ENCODE measurements around the gene CD72.
"Not testable (repeated sequence)": the region's sequence is repeated elsewhere in the genome, so short reads cannot be mapped to it uniquely, and the experiment has no call there.

Gene CD72

GRCh38 chr9:35615981-35616680 is 2.1 kb downstream of the CD72 start:
- Histone ChIP-seq H3K14ac (ENCODE audit: low read length) (no peak overlapping the region), H2BK5ac (ENCODE audit: low read depth, low read length, poor library complexity) (no peak overlapping the region), H2AFZ (ENCODE audit: insufficient read depth, low read length, poor library complexity) (no peak overlapping the region), H4K12ac (ENCODE audit: low read depth, low read length) (no peak overlapping the region), H3K9me3 (ENCODE audit: insufficient read depth, low read depth, low read length) (peaks cover 5% of the 10 kb centered on the region), H3K23ac (ENCODE audit: low read length) (no peak overlapping the region), H3K4me1 (ENCODE audit: control insufficient read depth in 1 of 2, insufficient read depth in 2 of 2, low read length in 2 of 2) (peaks cover 0 to 7% of the 10 kb centered on the region in 2 experiments), H3K27me3 (ENCODE audit: insufficient read depth, low read length) (peaks cover 11% of the 10 kb centered on the region), H4K91ac (ENCODE audit: low read depth, low read length) (no peak overlapping the region), H2BK12ac (ENCODE audit: low read length) (no peak overlapping the region), H3K4me3 (ENCODE audit: low read depth, low read length) (no peak overlapping the region), H3K27ac (ENCODE audit: low read depth, low read length) (no peak overlapping the region), H4K8ac (ENCODE audit: low read depth, low read length) (no peak overlapping the region), H3K18ac (ENCODE audit: low read length) (no peak overlapping the region), H3K79me2 (ENCODE audit: control insufficient read depth, insufficient read depth, low read length, poor library complexity) (no peaks in the 10 kb centered on the region), H3K9ac (ENCODE audit: low read length) (no peak overlapping the region), H3K36me3 (ENCODE audit: control insufficient read depth in 1 of 2, insufficient read depth in 2 of 2, low read length in 2 of 2) (no peaks in the 10 kb centered on the region), H2BK120ac (ENCODE audit: insufficient read depth, low read length, poor library complexity) (no peak overlapping the region), H2AK5ac (ENCODE audit: low read length) (no peak overlapping the region), H3K4ac (ENCODE audit: low read depth, low read length) (no peak overlapping the region), H3K4me2 (ENCODE audit: low read length) (no peak overlapping the region), H3K79me1 (ENCODE audit: low read length) (no peaks in the 10 kb centered on the region)
- WGBS (ENCODE audit: extremely low coverage, insufficient coverage, insufficient read length), result no CpG with 5 or more reads among the region's 17 CpGs
- DNase-seq, result no peak

GRCh38 chr9:35612843-35613242 is 5.4 kb downstream of the CD72 start:
- no peak overlapping the region for H4K8ac ChIP-seq (ENCODE audit: low read depth, low read length)
- H2BK120ac ChIP-seq (ENCODE audit: insufficient read depth, low read length, poor library complexity), result no peak overlapping the region
- H3K27me3 ChIP-seq (ENCODE audit: insufficient read depth, low read length), result peaks cover 11% of the 10 kb centered on the region
- no peak for DNase-seq
- H3K4me2 ChIP-seq (ENCODE audit: low read length), result no peak overlapping the region
- no peak overlapping the region for H2AK5ac ChIP-seq (ENCODE audit: low read length)
- no peak overlapping the region for H3K4me3 ChIP-seq (ENCODE audit: low read depth, low read length)
- H3K4ac ChIP-seq (ENCODE audit: low read depth, low read length), result no peak overlapping the region
- no peak overlapping the region for H3K23ac ChIP-seq (ENCODE audit: low read length)
- no peaks in the 10 kb centered on the region for H3K9me3 ChIP-seq (ENCODE audit: insufficient read depth, low read depth, low read length)
- no peak overlapping the region for H2AFZ ChIP-seq (ENCODE audit: insufficient read depth, low read length, poor library complexity)
- no peak overlapping the region for H4K12ac ChIP-seq (ENCODE audit: low read depth, low read length)
- peaks cover 0 to 7% of the 10 kb centered on the region in 2 experiments for H3K4me1 ChIP-seq (ENCODE audit: control insufficient read depth in 1 of 2, insufficient read depth in 2 of 2, low read length in 2 of 2)
- no peak overlapping the region for H3K18ac ChIP-seq (ENCODE audit: low read length)
- H2BK5ac ChIP-seq (ENCODE audit: low read depth, low read length, poor library complexity), result no peak overlapping the region
- no peak overlapping the region for H2BK12ac ChIP-seq (ENCODE audit: low read length)
- H3K27ac ChIP-seq (ENCODE audit: low read depth, low read length), result no peak overlapping the region
- H3K9ac ChIP-seq (ENCODE audit: low read length), result no peak overlapping the region
- H3K79me2 ChIP-seq (ENCODE audit: control insufficient read depth, insufficient read depth, low read length, poor library complexity), result no peaks in the 10 kb centered on the region
- H3K79me1 ChIP-seq (ENCODE audit: low read length), result no peaks in the 10 kb centered on the region
- no peak overlapping the region for H3K14ac ChIP-seq (ENCODE audit: low read length)
- WGBS (ENCODE audit: extremely low coverage, insufficient coverage, insufficient read length), result no CpG with 5 or more reads among the region's 2 CpGs
- peaks cover 23 to 25% of the 10 kb centered on the region in 2 experiments for H3K36me3 ChIP-seq (ENCODE audit: control insufficient read depth in 1 of 2, insufficient read depth in 2 of 2, low read length in 2 of 2)
- no peak overlapping the region for H4K91ac ChIP-seq (ENCODE audit: low read depth, low read length)

GRCh38 chr9:35612066-35612465 is 6.1 kb downstream of the CD72 start:
- H3K36me3 ChIP-seq (ENCODE audit: control insufficient read depth in 1 of 2, insufficient read depth in 2 of 2, low read length in 2 of 2), result peaks cover 29 to 31% of the 10 kb centered on the region in 2 experiments
- not testable (repeated sequence) for DNase-seq; H3K23ac ChIP-seq (ENCODE audit: low read length); H2AK5ac ChIP-seq (ENCODE audit: low read length); H3K18ac ChIP-seq (ENCODE audit: low read length); H3K4me3 ChIP-seq (ENCODE audit: low read depth, low read length); H3K9me3 ChIP-seq (ENCODE audit: insufficient read depth, low read depth, low read length); H3K79me1 ChIP-seq (ENCODE audit: low read length); H3K79me2 ChIP-seq (ENCODE audit: control insufficient read depth, insufficient read depth, low read length, poor library complexity); H3K27me3 ChIP-seq (ENCODE audit: insufficient read depth, low read length); H3K27ac ChIP-seq (ENCODE audit: low read depth, low read length); H3K4me1 ChIP-seq (ENCODE audit: control insufficient read depth in 1 of 2, insufficient read depth in 2 of 2, low read length in 2 of 2); H3K4me2 ChIP-seq (ENCODE audit: low read length); H3K9ac ChIP-seq (ENCODE audit: low read length); H4K8ac ChIP-seq (ENCODE audit: low read depth, low read length); H2BK120ac ChIP-seq (ENCODE audit: insufficient read depth, low read length, poor library complexity); H2AFZ ChIP-seq (ENCODE audit: insufficient read depth, low read length, poor library complexity); H4K91ac ChIP-seq (ENCODE audit: low read depth, low read length); H3K4ac ChIP-seq (ENCODE audit: low read depth, low read length); H2BK12ac ChIP-seq (ENCODE audit: low read length); H2BK5ac ChIP-seq (ENCODE audit: low read depth, low read length, poor library complexity); H4K12ac ChIP-seq (ENCODE audit: low read depth, low read length); H3K14ac ChIP-seq (ENCODE audit: low read length)
- WGBS (ENCODE audit: extremely low coverage, insufficient coverage, insufficient read length), result no CpG with 5 or more reads among the region's 4 CpGs

GRCh38 chr9:35611230-35611797 is 6.9 kb downstream of the CD72 start:
- H3K18ac ChIP-seq (ENCODE audit: low read length), result no peak overlapping the region
- H2AK5ac ChIP-seq (ENCODE audit: low read length), result no peak overlapping the region
- peaks cover 29 to 36% of the 10 kb centered on the region in 2 experiments for H3K36me3 ChIP-seq (ENCODE audit: control insufficient read depth in 1 of 2, insufficient read depth in 2 of 2, low read length in 2 of 2)
- no peak overlapping the region for H3K4me2 ChIP-seq (ENCODE audit: low read length)
- H3K27ac ChIP-seq (ENCODE audit: low read depth, low read length), result no peak overlapping the region
- no peak overlapping the region for H3K9ac ChIP-seq (ENCODE audit: low read length)
- no peak overlapping the region for H4K8ac ChIP-seq (ENCODE audit: low read depth, low read length)
- H3K79me1 ChIP-seq (ENCODE audit: low read length), result no peaks in the 10 kb centered on the region
- H3K79me2 ChIP-seq (ENCODE audit: control insufficient read depth, insufficient read depth, low read length, poor library complexity), result no peaks in the 10 kb centered on the region
- no peak overlapping the region for H3K4me3 ChIP-seq (ENCODE audit: low read depth, low read length)
- H4K12ac ChIP-seq (ENCODE audit: low read depth, low read length), result no peak overlapping the region
- no CpG with 5 or more reads among the region's 8 CpGs for WGBS (ENCODE audit: extremely low coverage, insufficient coverage, insufficient read length)
- no peak overlapping the region for H2BK120ac ChIP-seq (ENCODE audit: insufficient read depth, low read length, poor library complexity)
- H3K4me1 ChIP-seq (ENCODE audit: control insufficient read depth in 1 of 2, insufficient read depth in 2 of 2, low read length in 2 of 2), result peaks cover 7% of the 10 kb centered on the region in 2 experiments
- H2BK5ac ChIP-seq (ENCODE audit: low read depth, low read length, poor library complexity), result no peak overlapping the region
- H2AFZ ChIP-seq (ENCODE audit: insufficient read depth, low read length, poor library complexity), result no peak overlapping the region
- H2BK12ac ChIP-seq (ENCODE audit: low read length), result no peak overlapping the region
- H3K9me3 ChIP-seq (ENCODE audit: insufficient read depth, low read depth, low read length), result no peaks in the 10 kb centered on the region
- H3K14ac ChIP-seq (ENCODE audit: low read length), result no peak overlapping the region
- no peak overlapping the region for H3K23ac ChIP-seq (ENCODE audit: low read length)
- no peak overlapping the region for H3K4ac ChIP-seq (ENCODE audit: low read depth, low read length)
- H3K27me3 ChIP-seq (ENCODE audit: insufficient read depth, low read length), result peaks cover 2% of the 10 kb centered on the region
- H4K91ac ChIP-seq (ENCODE audit: low read depth, low read length), result no peak overlapping the region
- DNase-seq, result peak in 1 of 2 donors; percentile 65

All from trophoblast cell (in vitro differentiated cells and primary cell).